ENCODE measurements around the gene TCP11.

Gene TCP11

GRCh38 chr6:35185302-35185681 lies 44.2 kb upstream of the TCP11 start:
- no peak for DNase-seq (ENCODE audit: low read depth)
- no peak overlapping the region for H3K4me3 ChIP-seq (ENCODE audit: low read depth, low read length)
- TF ChIP-seq POLR2A (IDR thresholded peaks at IDR 0.05; ENCODE audit: extremely low read depth, insufficient read length) (no peak), MAX (IDR thresholded peaks at IDR 0.05; ENCODE audit: low read depth, low read length) (no peak), MYC (IDR thresholded peaks at IDR 0.05; ENCODE audit: low read depth, low read length) (no peak), CTCF (IDR thresholded peaks at IDR 0.05; ENCODE audit: low read depth, low read length) (no peak)

GRCh38 chr6:35184580-35185301 lies 43.6 kb upstream of the TCP11 start:
- DNase-seq (ENCODE audit: low read depth) = no peak
- no peak for TF ChIP-seq MAX (IDR thresholded peaks at IDR 0.05; ENCODE audit: low read depth, low read length)
- no peak for TF ChIP-seq CTCF (IDR thresholded peaks at IDR 0.05; ENCODE audit: low read depth, low read length)
- no peak for TF ChIP-seq POLR2A (IDR thresholded peaks at IDR 0.05; ENCODE audit: extremely low read depth, insufficient read length)
- no peak for TF ChIP-seq MYC (IDR thresholded peaks at IDR 0.05; ENCODE audit: low read depth, low read length)
- no peak overlapping the region for H3K4me3 ChIP-seq (ENCODE audit: low read depth, low read length)

GRCh38 chr6:35183935-35184334 lies 42.8 kb upstream of the TCP11 start:
- no peak for TF ChIP-seq MYC (IDR thresholded peaks at IDR 0.05; ENCODE audit: low read depth, low read length)
- TF ChIP-seq POLR2A (IDR thresholded peaks at IDR 0.05; ENCODE audit: extremely low read depth, insufficient read length) = no peak
- no peak for TF ChIP-seq MAX (IDR thresholded peaks at IDR 0.05; ENCODE audit: low read depth, low read length)
- no peak for TF ChIP-seq CTCF (IDR thresholded peaks at IDR 0.05; ENCODE audit: low read depth, low read length)
- no peak overlapping the region for H3K4me3 ChIP-seq (ENCODE audit: low read depth, low read length)
- no peak for DNase-seq (ENCODE audit: low read depth)

- H3K4me3 ChIP-seq (ENCODE audit: low read depth, low read length) = no peak overlapping the region
- TF ChIP-seq MYC (IDR thresholded peaks at IDR 0.05; ENCODE audit: low read depth, low read length) (no peak), MAX (IDR thresholded peaks at IDR 0.05; ENCODE audit: low read depth, low read length) (no peak), CTCF (IDR thresholded peaks at IDR 0.05; ENCODE audit: low read depth, low read length) (no peak), POLR2A (IDR thresholded peaks at IDR 0.05; ENCODE audit: extremely low read depth, insufficient read length) (no peak)
- DNase-seq (ENCODE audit: low read depth) = no peak
Measured at GRCh38 chr6:35183281-35183680, 42.1 kb upstream of the TCP11 start.

- TF ChIP-seq POLR2A (IDR thresholded peaks at IDR 0.05; ENCODE audit: extremely low read depth, insufficient read length) (no peak), CTCF (IDR thresholded peaks at IDR 0.05; ENCODE audit: low read depth, low read length) (no peak), MAX (IDR thresholded peaks at IDR 0.05; ENCODE audit: low read depth, low read length) (no peak), MYC (IDR thresholded peaks at IDR 0.05; ENCODE audit: low read depth, low read length) (no peak)
- H3K4me3 ChIP-seq (ENCODE audit: low read depth, low read length) = no peak overlapping the region
- peak; percentile 23 for DNase-seq (ENCODE audit: low read depth)
Measured at GRCh38 chr6:35181933-35182612, 40.9 kb upstream of the TCP11 start.
